Measurements from ENCODE around the gene LFNG.
A peak's percentile ranks its signal among the peaks of the same experiment; 100 is the strongest.

The LFNG gene

DNA sequence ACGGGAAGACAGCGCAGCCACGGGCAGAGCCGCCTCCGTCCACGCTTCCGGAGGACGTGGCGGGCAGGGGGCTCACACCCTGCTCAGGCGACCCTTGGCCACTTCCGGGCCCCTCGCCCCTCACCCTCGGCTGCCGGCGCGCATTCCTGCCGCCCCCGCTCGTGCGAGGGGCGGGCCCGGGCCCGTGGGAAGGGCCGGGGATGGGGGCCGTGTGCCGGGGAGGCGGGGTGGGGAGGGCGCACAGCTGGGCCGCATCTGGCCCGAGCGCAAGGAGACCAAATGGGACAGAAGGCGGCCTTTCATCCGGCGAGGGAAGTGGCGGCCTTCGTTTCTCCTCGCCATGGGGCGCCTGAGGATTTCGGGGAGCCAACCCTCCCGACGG, 846 bp upstream of the LFNG start:
- no peak for DNase-seq

DNA sequence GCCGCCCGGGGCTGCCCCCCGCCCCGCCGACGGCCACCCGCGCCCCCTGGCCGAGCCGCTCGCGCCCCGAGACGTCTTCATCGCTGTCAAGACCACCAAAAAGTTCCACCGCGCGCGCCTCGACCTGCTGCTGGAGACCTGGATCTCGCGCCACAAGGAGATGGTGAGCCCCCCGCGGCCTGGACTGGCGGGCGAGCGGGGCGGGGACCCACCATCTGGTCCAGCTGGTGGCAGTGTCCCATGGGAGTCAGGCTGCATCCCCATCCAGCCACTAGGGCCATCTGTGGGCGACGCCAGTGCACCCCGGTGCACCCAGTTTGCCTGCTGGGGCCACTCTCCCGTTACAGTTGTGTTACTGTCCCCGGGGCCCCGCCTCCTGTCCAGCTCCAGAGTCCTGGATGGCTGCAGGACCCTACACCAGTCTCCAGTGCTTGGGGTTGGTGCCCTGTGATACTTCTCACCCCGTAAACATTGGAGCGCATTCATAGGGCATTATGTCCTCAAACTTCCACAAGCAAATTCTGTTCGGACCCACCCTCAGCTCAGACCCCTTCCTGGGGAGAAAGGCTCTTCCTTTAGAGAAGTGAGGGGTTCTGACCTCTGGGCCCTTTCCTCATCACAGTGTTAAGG, 672 bp downstream of the LFNG start:
- DNase-seq, result peak; percentile 55 to 62

GRCh38 chr7:2520761-2521290, 1.3 kb downstream of the LFNG start:
- peak in 1 of 2 experiments; percentile 50 for DNase-seq

DNA sequence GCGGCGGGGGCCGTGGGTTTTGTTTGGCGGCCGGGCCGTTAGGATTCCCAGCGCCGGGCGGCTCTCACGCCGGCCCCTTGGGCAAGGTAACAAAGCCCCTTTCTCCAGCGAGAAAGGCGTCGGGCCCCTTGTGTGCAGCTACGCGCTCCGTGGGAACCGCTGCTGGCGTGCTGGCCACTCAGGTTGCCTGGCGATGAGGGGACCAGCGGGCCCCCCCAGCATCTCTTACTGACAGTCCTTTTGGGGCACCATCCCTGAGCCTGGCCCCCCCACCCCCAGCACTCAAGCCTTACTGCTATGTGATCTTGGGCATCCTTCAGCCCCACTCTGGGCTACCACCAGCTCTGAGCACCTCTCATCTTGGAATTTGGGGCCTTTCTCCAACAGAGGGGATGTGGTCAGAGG, 1.8 kb downstream of the LFNG start:
- no peak for DNase-seq

GRCh38 chr7:2521952-2522591, 2.5 kb downstream of the LFNG start:
- peak; percentile 81 to 83 for DNase-seq

GRCh38 chr7:2522780-2523433, 3.3 kb downstream of the LFNG start:
- DNase-seq, result peak; percentile 51 to 58

DNA sequence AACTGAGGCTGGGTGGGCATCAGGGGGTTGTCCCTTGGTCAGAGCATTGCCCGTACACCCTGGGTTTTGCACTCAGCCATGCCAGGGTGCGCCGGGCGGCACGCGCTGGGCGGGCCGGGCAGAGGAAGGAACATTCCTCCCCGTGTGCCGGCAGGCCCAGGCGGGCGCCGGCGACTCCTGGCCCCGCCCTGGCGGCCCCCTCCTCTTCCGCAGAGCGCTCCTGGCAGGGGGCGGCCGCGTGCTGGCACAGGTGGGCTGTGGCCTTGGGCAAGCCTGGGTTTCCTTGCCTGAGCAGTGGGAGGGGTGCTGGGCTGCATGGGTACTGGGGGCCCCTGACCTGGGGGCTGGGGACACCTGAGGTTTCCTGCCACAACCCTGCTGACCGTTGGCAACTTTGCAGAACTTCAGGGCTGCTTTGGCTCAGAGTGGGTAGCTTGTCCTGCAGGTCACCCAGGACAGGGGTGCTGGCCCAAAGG, 3.9 kb downstream of the LFNG start:
- DNase-seq, result no peak

- DNase-seq, result no peak
Observed at GRCh38 chr7:2523941-2524807, 4.6 kb downstream of the LFNG start.

- no peak for DNase-seq
Observed at GRCh38 chr7:2524808-2525657, 5.5 kb downstream of the LFNG start.

DNA sequence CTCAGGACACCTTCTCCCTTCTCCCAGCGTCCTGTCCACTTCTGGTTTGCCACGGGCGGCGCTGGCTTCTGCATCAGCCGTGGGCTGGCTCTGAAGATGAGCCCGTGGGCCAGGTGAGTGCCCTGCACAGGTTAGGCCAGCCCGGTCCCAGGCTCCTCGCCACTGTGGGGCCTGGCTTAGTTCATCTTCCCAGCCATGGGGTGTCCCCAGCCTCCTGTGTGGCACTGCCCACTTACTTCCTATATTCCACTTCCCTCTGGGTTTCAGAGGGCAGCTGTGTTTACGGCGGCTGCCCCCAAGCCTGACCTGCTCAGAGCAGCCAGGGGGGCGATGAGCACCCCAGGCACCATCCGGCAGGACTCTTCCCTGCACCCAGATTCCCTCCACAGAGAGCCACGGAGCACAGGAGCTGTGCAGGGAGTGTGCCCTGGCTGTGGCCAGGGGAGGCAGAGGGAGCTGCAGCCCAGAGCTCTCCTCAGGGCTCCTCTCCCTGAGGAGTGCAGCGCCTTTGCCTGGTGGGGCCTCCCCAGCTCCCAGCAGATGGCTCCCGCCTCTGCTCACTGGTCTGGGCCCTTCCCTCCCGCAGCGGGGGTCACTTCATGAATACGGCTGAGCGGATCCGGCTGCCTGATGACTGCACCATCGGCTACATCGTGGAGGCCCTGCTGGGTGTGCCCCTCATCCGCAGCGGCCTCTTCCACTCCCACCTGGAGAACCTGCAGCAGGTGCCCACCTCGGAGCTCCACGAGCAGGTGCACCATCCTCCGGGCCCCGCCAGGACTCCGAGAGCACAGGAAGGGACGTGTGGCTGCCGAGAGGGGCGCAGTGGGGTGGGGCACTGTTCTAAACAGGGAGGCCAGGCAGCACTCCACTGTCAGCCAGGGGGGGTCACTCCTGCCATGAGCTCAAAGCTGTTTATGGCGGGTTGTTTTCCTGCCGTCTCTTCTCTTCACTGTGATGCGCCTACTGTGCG, 6.4 kb downstream of the LFNG start:
- DNase-seq, result no peak

- DNase-seq, result no peak
Observed at GRCh38 chr7:2526659-2527504, 7.3 kb downstream of the LFNG start.

DNA sequence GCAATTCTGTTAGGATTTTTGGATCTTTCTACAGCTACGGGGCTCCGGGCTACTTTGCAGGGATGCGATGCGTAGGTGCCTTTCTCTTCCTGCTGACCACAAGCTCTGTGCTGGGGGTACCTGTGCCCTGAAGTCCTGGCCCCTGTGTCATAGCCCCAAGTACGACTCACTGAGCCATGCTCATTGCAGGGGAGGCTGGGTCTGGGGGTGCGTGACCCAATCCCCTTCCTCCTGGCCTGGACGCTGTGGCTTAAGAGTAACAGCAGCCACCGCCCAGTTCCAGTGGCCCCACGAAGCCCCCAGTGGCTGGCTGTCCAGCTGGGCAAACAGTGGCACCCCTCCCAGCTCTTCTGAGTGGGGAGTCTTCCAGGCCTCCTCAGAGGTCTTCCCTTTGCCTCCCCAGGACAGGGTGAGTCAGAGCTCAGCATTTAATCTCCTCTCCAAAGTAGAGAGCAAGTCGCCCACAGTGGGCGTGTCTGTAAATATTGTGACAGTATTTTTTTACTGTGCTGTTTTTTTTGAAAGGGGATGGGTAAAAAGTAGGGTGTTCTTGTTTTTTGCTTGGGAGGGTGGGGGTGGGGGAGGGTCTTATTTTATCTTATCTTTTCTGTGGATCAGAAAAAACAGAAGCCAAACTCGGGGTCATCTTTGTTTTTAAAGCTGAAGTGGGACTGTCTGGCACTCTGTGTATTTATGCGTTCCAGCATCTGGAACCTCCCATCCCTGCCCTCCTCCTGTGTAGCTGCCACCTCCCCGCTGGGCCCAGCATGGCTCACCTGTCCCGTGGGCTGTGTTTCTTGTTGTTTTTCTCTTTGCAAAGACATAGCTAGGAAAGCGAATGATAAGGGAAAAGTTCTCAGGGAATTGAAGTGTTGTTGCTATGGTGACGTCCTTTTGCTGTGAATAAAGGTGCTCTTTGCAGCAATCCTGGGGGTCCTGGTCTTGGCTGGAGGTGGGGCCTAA, 8.2 kb downstream of the LFNG start:
- DNase-seq, result peak; percentile 62

DNA sequence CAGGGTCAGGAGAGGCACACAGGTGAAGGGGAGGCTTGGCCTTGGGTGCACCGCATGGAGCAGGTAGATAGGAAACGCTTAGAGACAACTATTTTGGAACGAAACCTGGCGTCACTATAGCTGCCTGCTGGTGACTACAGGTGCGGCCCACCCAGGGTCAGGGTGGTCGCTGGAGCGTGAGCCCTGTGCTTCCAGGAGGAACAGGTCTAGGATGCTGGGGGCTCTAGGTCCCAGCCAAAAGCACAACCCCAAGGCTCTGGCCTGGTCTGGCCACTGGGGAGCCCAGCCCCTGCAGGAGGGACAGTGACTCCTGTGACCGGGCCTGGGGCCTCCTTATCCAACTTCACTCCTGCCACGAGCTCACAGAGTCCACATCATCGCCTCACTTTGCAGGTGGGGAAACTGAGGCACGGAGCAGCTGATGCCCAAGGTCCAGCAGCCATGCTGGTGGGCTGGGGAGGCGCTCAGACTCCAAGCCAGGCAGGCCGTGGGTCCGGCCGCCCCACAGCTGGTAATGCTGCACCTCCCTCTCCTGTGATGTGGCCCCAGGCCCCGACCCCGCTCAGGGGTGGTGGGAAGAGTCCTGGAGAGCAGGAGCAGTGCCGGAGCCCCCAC, 9.0 kb downstream of the LFNG start:
- no peak for DNase-seq

- peak; percentile 68 to 78 for DNase-seq
Observed at GRCh38 chr7:2529161-2530070, 9.8 kb downstream of the LFNG start.

GRCh38 chr7:2530071-2530987, 10.8 kb downstream of the LFNG start:
- peak; percentile 81 to 84 for DNase-seq

Data from activated T-cell treated with anti-CD3 and anti-CD28 coated beads, Interleukin-2, amount 50 U/mL, for 48 hours (primary cell).